HepG2 (cell line): ENCODE data around the gene LEFTY2. TPM values are rescaled to one million over a fixed set of nuclear protein-coding genes. Genes with fewer than 3 reads are reported as not detected.

ENCODE experiments used
- AFF4 ChIP-seq: sonication (generic); formaldehyde crosslinking; IDR thresholded peaks from 2 replicates; pipeline ENCODE4 v1.4.0; 2020; ENCODE audit warnings: missing genetic modification reagents
- CEBPZ ChIP-seq: IDR thresholded peaks from 2 replicates; pipeline ENCODE4 v1.6.1; 2012; ENCODE audit warnings: low read length, improper control_type of control experiment
- FOXO4 ChIP-seq: sonication (generic); formaldehyde crosslinking; conservative IDR thresholded peaks from 2 replicates; pipeline ENCODE4 v1.8.1; 2023; ENCODE audit warnings: missing genetic modification reagents
- KLF6 ChIP-seq: IDR thresholded peaks from 2 replicates; pipeline ENCODE4 v1.8.0; 2016; ENCODE audit warnings: missing biosample characterization, missing genetic modification reagents
- PRMT3 ChIP-seq: sonication (generic); formaldehyde crosslinking; IDR thresholded peaks from 2 replicates; pipeline ENCODE4 v1.8.1; 2022; ENCODE audit warnings: low read depth, mild to moderate bottlenecking, moderate library complexity, missing genetic modification reagents, borderline replicate concordance
- TARDBP ChIP-seq: sonication (generic); formaldehyde crosslinking; IDR thresholded peaks from 2 replicates; pipeline ENCODE4 v1.8.0; 2022; ENCODE audit warnings: mild to moderate bottlenecking, missing genetic modification reagents
- TRIM22 ChIP-seq: fragments of 450-650 bp; IDR thresholded peaks from 2 replicates; pipeline ENCODE4 v1.6.1; 2017
- ZNF670 ChIP-seq: sonication (generic); formaldehyde crosslinking; IDR thresholded peaks from 2 replicates; pipeline ENCODE4 v1.8.0; 2022; ENCODE audit warnings: mild to moderate bottlenecking, missing genetic modification reagents, borderline replicate concordance
- ZNF709 ChIP-seq: sonication (generic); formaldehyde crosslinking; IDR thresholded peaks from 2 replicates; pipeline ENCODE4 v1.5.0; 2020; ENCODE audit warnings: mild to moderate bottlenecking, missing genetic modification reagents
- ZNF761 ChIP-seq: sonication (generic); formaldehyde crosslinking; conservative IDR thresholded peaks from 2 replicates; pipeline ENCODE4 v1.4.0; 2020; ENCODE audit warnings: mild to moderate bottlenecking, missing genetic modification reagents
- polyA plus RNA-seq, 8 experiments: library from polyadenylated mRNA; depleted of rRNA in 3 of 8; stranded (reverse) in 7 of 8; unstranded in 1 of 8; fragments of >200 nt; fragmentation: Illumina TruSeq in 4 of 8; extraction: Trizol in 4 of 8; gene quantifications; 2 replicates each; pipeline versions ENCODE4 v1.2.1 to v1.2.3, GENCODE V29; 2011 to 2016; ENCODE audit warnings: low read depth in 4 of 8, missing spikeins in 1 of 8, mixed read lengths in 1 of 8; ENCODE audit not compliant: insufficient read depth in 1 of 8
- total RNA-seq, 5 experiments: library from RNA; depleted of rRNA; stranded (reverse); fragments of >200 nt; fragmentation: Illumina TruSeq; extraction: Trizol; gene quantifications; 2 replicates each; pipeline ENCODE4 v1.2.3, GENCODE V29; 2016; ENCODE audit warnings: low read depth in 1 of 5

Gene LEFTY2
- total and polyA plus RNA-seq, 2 of the 13 experiments (the other 11 are each of a cell fraction or from before 2014, with no cell fraction given) = 0.13 to 0.33 TPM

DNA sequence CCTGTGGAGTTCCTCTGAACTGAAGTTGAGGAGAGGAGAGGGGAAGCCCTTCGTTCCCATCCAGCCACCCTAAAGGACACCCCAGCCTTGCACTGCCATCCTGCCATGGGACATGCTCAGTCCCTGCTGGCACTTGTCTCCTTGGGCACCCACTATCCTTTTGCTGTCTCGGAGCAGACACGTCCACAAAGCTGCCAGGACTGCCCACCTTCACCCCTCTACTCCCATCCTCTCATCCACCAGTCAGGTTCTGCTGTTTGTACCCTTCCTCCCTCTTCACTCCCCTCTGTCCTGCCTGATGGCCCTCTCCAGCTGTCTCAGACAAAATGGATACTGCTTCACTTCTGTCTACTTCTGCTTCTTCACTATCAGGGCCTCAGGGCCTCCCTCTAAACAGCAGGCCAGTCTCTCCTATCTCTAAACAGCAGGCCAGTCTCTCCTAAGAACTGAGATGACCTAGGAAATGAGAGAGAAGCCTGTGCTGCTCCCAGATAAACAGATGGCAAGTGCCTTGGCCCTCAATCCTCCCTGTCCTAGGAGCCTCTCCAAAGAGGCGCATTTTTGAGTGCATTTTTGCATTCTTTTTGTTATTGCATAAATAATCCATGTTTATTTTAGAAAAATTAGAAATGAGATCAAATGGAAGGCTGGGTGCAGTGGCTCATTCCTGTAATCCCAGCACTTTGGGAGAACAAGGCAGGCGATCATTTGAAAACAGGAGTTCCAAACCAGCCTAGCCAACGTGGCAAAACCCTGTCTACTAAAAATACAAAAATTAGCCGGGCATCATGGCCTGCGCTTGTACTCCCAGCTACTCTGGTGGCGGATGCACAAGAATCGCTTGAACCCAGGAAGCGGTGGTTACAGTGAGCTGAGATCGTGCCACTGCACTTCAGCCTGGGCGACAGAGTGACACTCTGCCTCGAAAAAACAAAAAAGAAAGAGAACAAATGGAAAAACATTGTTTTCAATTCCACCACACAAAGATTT lies 12.5 kb downstream of the LEFTY2 start (continued):
- TF ChIP-seq ZNF709 (CRISPR knock-in tag) = no peak
- no peak for TF ChIP-seq KLF6
- no peak for TF ChIP-seq PRMT3
- TF ChIP-seq ZNF761 (CRISPR knock-in tag) = no peak
- no peak for TF ChIP-seq CEBPZ
- no peak for TF ChIP-seq AFF4 (CRISPR knock-in tag)
- TF ChIP-seq ZNF670 (CRISPR knock-in tag) = no peak
- no peak for TF ChIP-seq FOXO4 (CRISPR knock-in tag)
- no peak for TF ChIP-seq TRIM22
- no peak for TF ChIP-seq TARDBP (CRISPR knock-in tag)
